LNCAP (cell line): ENCODE measurements around the gene ALKBH4.

Source experiments
- CTCF ChIP-seq: fragments of 450-650 bp; IDR thresholded peaks from 2 replicates; pipeline ENCODE4 v1.5.1; 2017; ENCODE audit warnings: mild to moderate bottlenecking

ALKBH4 gene

GRCh38 chr7:102429141-102429899 is 35.3 kb downstream of the ALKBH4 start:
- TF ChIP-seq CTCF, result no peak

- TF ChIP-seq CTCF, result no peak
These were observed 37.7 kb downstream of the ALKBH4 start for GRCh38 chr7:102427019-102427405.

GRCh38 chr7:102426268-102427018 is 38.2 kb downstream of the ALKBH4 start:
- no peak for TF ChIP-seq CTCF

- no peak for TF ChIP-seq CTCF
These were observed 38.9 kb downstream of the ALKBH4 start for GRCh38 chr7:102425639-102426267.

GRCh38 chr7:102424787-102425218 is 39.9 kb downstream of the ALKBH4 start:
- no peak for TF ChIP-seq CTCF

GRCh38 chr7:102424129-102424551 is 40.5 kb downstream of the ALKBH4 start:
- TF ChIP-seq CTCF, result no peak

GRCh38 chr7:102421706-102422240 is 42.9 kb downstream of the ALKBH4 start:
- no peak for TF ChIP-seq CTCF
